GM23248 (cell line): Measurements from ENCODE around the gene CD3D.

Experiments used
- EZH2 ChIP-seq: fragments of 200-600 bp; sonication (generic); IDR thresholded peaks from 2 replicates; pipeline ENCODE4 v1.6.1; 2018; ENCODE audit warnings: antibody characterized with exemption, mild to moderate bottlenecking; ENCODE audit not compliant: insufficient read depth, poor library complexity, severe bottlenecking
- EZH2phosphoT487 ChIP-seq: fragments of 200-600 bp; sonication (generic); IDR thresholded peaks from 2 replicates; pipeline ENCODE4 v1.6.1; 2018; ENCODE audit warnings: antibody characterized with exemption, moderate library complexity, mild to moderate bottlenecking, low read depth; ENCODE audit not compliant: insufficient read depth

- no peak for TF ChIP-seq EZH2
- no peak for TF ChIP-seq EZH2phosphoT487
Measured at GRCh38 chr11:118318581-118319336, 23.7 kb downstream of the CD3D start.
